H9 (cell line): ENCODE measurements around the gene SUPT3H. TPM values are rescaled to one million over a fixed set of nuclear protein-coding genes. Genes with fewer than 3 reads are reported as not detected.
A peak's percentile ranks its signal among the peaks of the same experiment; 100 is the strongest.

Source experiments
- DNase-seq: peaks from one replicate; pipeline ENCODE4 v3.0.0-alpha.2; 2017
- H2AFZ ChIP-seq: one replicate; pipeline ENCODE4 v1.6.1; 2013; ENCODE audit warnings: mild to moderate bottlenecking, low read length, control low read depth, moderate library complexity
- H2AK5ac ChIP-seq: 2 replicates; pipeline ENCODE4 v1.6.1; 2013; ENCODE audit warnings: low read length, control low read depth, mixed read lengths; ENCODE audit not compliant: insufficient read length
- H2BK120ac ChIP-seq: one replicate; pipeline ENCODE4 v1.6.1; 2013; ENCODE audit warnings: low read depth, mild to moderate bottlenecking, low read length, control low read depth, inconsistent platforms; ENCODE audit not compliant: poor library complexity, severe bottlenecking
- H2BK12ac ChIP-seq: 2 replicates; pipeline ENCODE4 v1.6.1; 2013; ENCODE audit warnings: low read length, control low read depth, mixed read lengths, low read depth; ENCODE audit not compliant: insufficient read length
- H2BK15ac ChIP-seq: 2 replicates; pipeline ENCODE4 v1.6.1; 2013; ENCODE audit warnings: low read depth, low read length, control low read depth
- H2BK20ac ChIP-seq: one replicate; pipeline ENCODE4 v1.6.1; 2013; ENCODE audit warnings: low read depth, mild to moderate bottlenecking, low read length, control low read depth, inconsistent platforms; ENCODE audit not compliant: poor library complexity, severe bottlenecking
- H2BK5ac ChIP-seq: 2 replicates; pipeline ENCODE4 v1.6.1; 2013; ENCODE audit warnings: low read length, control low read depth, mixed read lengths; ENCODE audit not compliant: insufficient read length
- H3K14ac ChIP-seq: 2 replicates; pipeline ENCODE4 v1.6.1; 2013; ENCODE audit warnings: low read length, control low read depth; ENCODE audit not compliant: insufficient read depth
- H3K18ac ChIP-seq: 2 replicates; pipeline ENCODE4 v1.6.1; 2013; ENCODE audit warnings: low read depth, mild to moderate bottlenecking, mixed read lengths, low read length, control low read depth; ENCODE audit not compliant: insufficient read length
- H3K23ac ChIP-seq: 2 replicates; pipeline ENCODE4 v1.6.1; 2013; ENCODE audit warnings: low read length, control low read depth, mixed read lengths, low read depth; ENCODE audit not compliant: insufficient read length
- H3K23me2 ChIP-seq: 2 replicates; pipeline ENCODE4 v1.6.1; 2013; ENCODE audit warnings: low read depth, mild to moderate bottlenecking, mixed read lengths, low read length, control low read depth; ENCODE audit not compliant: insufficient read length, poor library complexity, severe bottlenecking
- H3K27ac ChIP-seq: 2 replicates; pipeline ENCODE4 v1.5.1; 2013; ENCODE audit warnings: low read length, control low read depth, mixed read lengths, low read depth; ENCODE audit not compliant: insufficient read length
- H3K27me3 ChIP-seq: 2 replicates; pipeline ENCODE4 v1.6.1; 2013; ENCODE audit warnings: low read length, control low read depth, inconsistent platforms; ENCODE audit not compliant: insufficient read depth
- H3K4ac ChIP-seq: 2 replicates; pipeline ENCODE4 v1.6.1; 2013; ENCODE audit warnings: low read depth, mild to moderate bottlenecking, control low read depth, inconsistent platforms, low read length, moderate library complexity
- H3K4me1 ChIP-seq: 2 replicates; pipeline ENCODE4 v1.6.1; 2013; ENCODE audit warnings: low read length, control low read depth, inconsistent platforms; ENCODE audit not compliant: insufficient read depth
- H3K4me2 ChIP-seq: 2 replicates; pipeline ENCODE4 v1.6.1; 2013; ENCODE audit warnings: low read length, control low read depth, mixed read lengths; ENCODE audit not compliant: insufficient read length, insufficient read depth
- H3K56ac ChIP-seq: 2 replicates; pipeline ENCODE4 v1.6.1; 2013; ENCODE audit warnings: low read depth, mild to moderate bottlenecking, mixed read lengths, low read length, control low read depth; ENCODE audit not compliant: insufficient read length
- H3K79me1 ChIP-seq: 2 replicates; pipeline ENCODE4 v1.6.1; 2013; ENCODE audit warnings: low read depth, mild to moderate bottlenecking, moderate library complexity, low read length, control low read depth, inconsistent platforms; ENCODE audit not compliant: insufficient read depth, poor library complexity, severe bottlenecking
- H3K79me2 ChIP-seq: 2 replicates; pipeline ENCODE4 v1.6.1; 2013; ENCODE audit warnings: low read length, control low read depth, inconsistent platforms; ENCODE audit not compliant: insufficient read depth
- H3K9ac ChIP-seq: 2 replicates; pipeline ENCODE4 v1.6.1; 2013; ENCODE audit warnings: low read length, control low read depth, mixed read lengths; ENCODE audit not compliant: insufficient read length; ENCODE audit errors: extremely low read depth
- H3K9me3 ChIP-seq: one replicate; pipeline ENCODE4 v1.6.1; 2013; ENCODE audit warnings: low read depth, low read length, inconsistent platforms; ENCODE audit not compliant: control insufficient read depth
- H3T11ph ChIP-seq: one replicate; pipeline ENCODE4 v1.6.1; 2013; ENCODE audit warnings: mild to moderate bottlenecking, low read length, control low read depth, inconsistent platforms
- H4K20me1 ChIP-seq: one replicate; pipeline ENCODE4 v1.6.1; 2013; ENCODE audit not compliant: control insufficient read depth, insufficient read length, insufficient read depth
- H4K5ac ChIP-seq: 2 replicates; pipeline ENCODE4 v1.6.1; 2013; ENCODE audit warnings: low read depth, mild to moderate bottlenecking, mixed read lengths, low read length, control low read depth; ENCODE audit not compliant: insufficient read length
- H4K8ac ChIP-seq: replicated peaks from 2 replicates; pipeline ENCODE4 v1.6.1; 2013; ENCODE audit warnings: low read length, control low read depth, mixed read lengths, low read depth; ENCODE audit not compliant: insufficient read length
- H4K91ac ChIP-seq: 2 replicates; pipeline ENCODE4 v1.6.1; 2013; ENCODE audit warnings: low read depth, mild to moderate bottlenecking, moderate library complexity, mixed read lengths, low read length, control low read depth; ENCODE audit not compliant: insufficient read length
- H3K27ac Mint-ChIP-seq, 3 experiments: 2 replicates in 2 of 3; 3 replicates in 1 of 3; pipeline ENCODE4 v1.8.0; 2020 to 2021; ENCODE audit warnings: mixed read lengths in 3 of 3, mild to moderate bottlenecking in 1 of 3, moderate library complexity in 1 of 3
- H3K27me3 Mint-ChIP-seq: 2 replicates; pipeline ENCODE4 v1.8.0; 2021; ENCODE audit warnings: low read depth, mild to moderate bottlenecking, moderate library complexity, mixed read lengths
- H3K36me3 Mint-ChIP-seq, 3 experiments: 2 replicates in 2 of 3; 3 replicates in 1 of 3; pipeline ENCODE4 v1.8.0; 2020 to 2021; ENCODE audit warnings: low read depth in 3 of 3, mixed read lengths in 3 of 3; ENCODE audit not compliant: insufficient read depth in 1 of 3
- H3K4me1 Mint-ChIP-seq, 2 experiments: 2 replicates each; pipeline ENCODE4 v1.8.0; 2020; ENCODE audit warnings: mixed read lengths in 2 of 2
- H3K4me3 Mint-ChIP-seq, 2 experiments: 2 replicates in 1 of 2; 3 replicates in 1 of 2; pipeline ENCODE4 v1.8.0; 2020 to 2021; ENCODE audit warnings: mild to moderate bottlenecking in 2 of 2, mixed read lengths in 2 of 2, moderate library complexity in 1 of 2
- H3K9me3 Mint-ChIP-seq, 2 experiments: 2 replicates in 1 of 2; 3 replicates in 1 of 2; pipeline ENCODE4 v1.8.0; 2020; ENCODE audit warnings: mild to moderate bottlenecking in 2 of 2, mixed read lengths in 2 of 2, moderate library complexity in 1 of 2
- WGBS: extraction: QIAGEN DNeasy Blood & Tissue Kit; methylation state at CpG from one replicate; pipeline ENCODE4 v1.1.7; 2013; ENCODE audit warnings: missing lambda C conversion rate, low lambda C conversion rate, mixed read lengths; ENCODE audit not compliant: insufficient read length; ENCODE audit errors: extremely low coverage; 5-methylcytosine and 5-hydroxymethylcytosine counted together
- total RNA-seq: library from RNA; stranded (reverse); gene quantifications from 2 replicates; pipeline ENCODE4 v1.2.1, GENCODE V29; 2021
- TF ChIP-seq, protein P1 (sequence below): fragments of 200-600 bp; sonication (generic); conservative IDR thresholded peaks from 3 replicates; pipeline ENCODE4 v1.8.0; 2021; ENCODE audit warnings: antibody characterized with exemption, mild to moderate bottlenecking

The SUPT3H gene
- total RNA-seq, 1 experiment from 2014 or later = 22.5 TPM

DNA sequence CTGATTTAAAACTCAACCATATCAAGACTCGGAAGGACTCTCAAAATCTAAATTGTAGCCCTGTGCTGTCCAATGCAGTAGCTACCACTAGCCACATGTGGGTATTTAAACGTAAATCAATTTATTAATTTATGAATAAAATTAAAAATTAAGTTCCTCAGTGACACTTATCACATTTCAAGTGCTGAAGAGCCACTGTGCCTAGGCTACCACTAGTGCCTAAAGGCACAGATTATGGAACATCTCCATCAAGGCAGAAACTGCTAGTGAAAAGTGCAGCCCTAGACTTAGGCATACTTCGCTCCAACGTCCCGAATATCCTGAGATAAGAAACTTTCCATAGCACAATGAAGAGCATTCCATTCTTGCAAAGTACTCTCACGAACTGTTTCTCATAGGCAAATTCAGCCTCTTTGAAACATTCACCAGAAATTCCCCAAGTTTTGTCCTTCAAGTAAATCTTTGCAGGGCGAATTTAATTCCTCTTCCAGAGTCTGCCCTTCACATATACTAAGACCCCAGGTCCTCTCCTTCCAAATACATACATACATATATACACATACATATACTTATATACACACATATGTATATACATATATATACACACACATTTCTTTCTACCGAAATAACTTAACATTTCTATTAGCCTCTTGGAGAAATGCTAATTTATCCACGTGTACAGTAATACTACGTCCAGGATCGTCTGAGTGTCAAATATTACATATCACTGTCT lies 1.3 kb downstream of the SUPT3H start:
- Mint-ChIP-seq H3K4me3 (peak overlapping the region; percentile 94 to 95), H3K27me3 (no peaks in the 10 kb centered on the region), H3K27ac (peak overlapping the region in 1 of 3 experiments; percentile 90; a peak in 2 of 7 replicates), H3K36me3 (no peaks in the 10 kb centered on the region), H3K9me3 (no peaks in the 10 kb centered on the region), H3K4me1 (peaks cover 14 to 19% of the 10 kb centered on the region in 2 experiments)
- no peak overlapping the region for H3K56ac ChIP-seq
- H3K23me2 ChIP-seq = peaks cover 7% of the 10 kb centered on the region
- H3K27me3 ChIP-seq = no peaks in the 10 kb centered on the region
- H2BK5ac ChIP-seq = no peak overlapping the region
- H3K4me2 ChIP-seq = peak overlapping the region; percentile 91
- H3K14ac ChIP-seq = no peak overlapping the region
- TF ChIP-seq, protein P1, sequence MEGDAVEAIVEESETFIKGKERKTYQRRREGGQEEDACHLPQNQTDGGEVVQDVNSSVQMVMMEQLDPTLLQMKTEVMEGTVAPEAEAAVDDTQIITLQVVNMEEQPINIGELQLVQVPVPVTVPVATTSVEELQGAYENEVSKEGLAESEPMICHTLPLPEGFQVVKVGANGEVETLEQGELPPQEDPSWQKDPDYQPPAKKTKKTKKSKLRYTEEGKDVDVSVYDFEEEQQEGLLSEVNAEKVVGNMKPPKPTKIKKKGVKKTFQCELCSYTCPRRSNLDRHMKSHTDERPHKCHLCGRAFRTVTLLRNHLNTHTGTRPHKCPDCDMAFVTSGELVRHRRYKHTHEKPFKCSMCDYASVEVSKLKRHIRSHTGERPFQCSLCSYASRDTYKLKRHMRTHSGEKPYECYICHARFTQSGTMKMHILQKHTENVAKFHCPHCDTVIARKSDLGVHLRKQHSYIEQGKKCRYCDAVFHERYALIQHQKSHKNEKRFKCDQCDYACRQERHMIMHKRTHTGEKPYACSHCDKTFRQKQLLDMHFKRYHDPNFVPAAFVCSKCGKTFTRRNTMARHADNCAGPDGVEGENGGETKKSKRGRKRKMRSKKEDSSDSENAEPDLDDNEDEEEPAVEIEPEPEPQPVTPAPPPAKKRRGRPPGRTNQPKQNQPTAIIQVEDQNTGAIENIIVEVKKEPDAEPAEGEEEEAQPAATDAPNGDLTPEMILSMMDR = no peak
- H3K23ac ChIP-seq = no peak overlapping the region
- H3K27ac ChIP-seq = no peak overlapping the region
- no peak overlapping the region for H3K18ac ChIP-seq
- peak overlapping the region; percentile 37 for H3K9ac ChIP-seq
- H3T11ph ChIP-seq = no peak overlapping the region
- no peak overlapping the region for H4K91ac ChIP-seq
- H2BK12ac ChIP-seq = no peak overlapping the region
- no CpG with 5 or more reads among the region's 11 CpGs for WGBS
- DNase-seq = no peak
- no peak overlapping the region for H2BK15ac ChIP-seq
- H3K79me1 ChIP-seq = no peaks in the 10 kb centered on the region
- no peaks in the 10 kb centered on the region for H4K20me1 ChIP-seq
- H3K4me1 ChIP-seq = no peaks in the 10 kb centered on the region
- no peak overlapping the region for H4K5ac ChIP-seq
- peaks cover 3% of the 10 kb centered on the region; the same call in 1 of the 2 replicates for H3K79me2 ChIP-seq
- H4K8ac ChIP-seq = no peak overlapping the region
- no peak overlapping the region for H2AFZ ChIP-seq
- no peak overlapping the region for H3K4ac ChIP-seq
- no peak overlapping the region for H2AK5ac ChIP-seq
- H2BK20ac ChIP-seq = no peak overlapping the region
- no peaks in the 10 kb centered on the region for H3K9me3 ChIP-seq
- H2BK120ac ChIP-seq = no peak overlapping the region
